ENCODE measurements around the gene QDPR.

DNA sequence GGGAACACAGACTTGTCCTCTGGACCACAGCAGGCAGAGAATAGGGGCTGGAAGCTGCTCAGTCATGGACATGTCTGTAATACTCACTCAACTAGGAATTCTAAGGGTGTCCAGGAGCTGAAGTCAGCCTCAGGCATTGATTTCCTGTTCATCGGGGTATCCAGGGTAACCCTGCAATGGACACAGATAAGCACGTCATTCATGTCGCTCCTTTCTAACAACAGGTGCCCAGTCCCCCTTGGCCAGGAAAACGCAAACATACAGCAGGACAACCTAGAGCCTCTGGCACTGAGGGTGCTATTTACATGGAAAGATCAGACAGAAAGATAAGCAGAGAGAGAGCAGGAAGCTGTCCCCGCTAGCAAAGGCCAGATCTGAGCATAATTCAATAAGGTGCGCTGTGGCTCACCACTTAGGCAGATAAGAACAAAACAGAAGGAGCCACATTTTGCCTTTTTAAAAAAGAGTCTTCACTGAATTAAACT, 21.3 kb downstream of the QDPR start:
- no peak for TF ChIP-seq POLR2A (IDR thresholded peaks at IDR 0.05)
- TF ChIP-seq, protein P1, sequence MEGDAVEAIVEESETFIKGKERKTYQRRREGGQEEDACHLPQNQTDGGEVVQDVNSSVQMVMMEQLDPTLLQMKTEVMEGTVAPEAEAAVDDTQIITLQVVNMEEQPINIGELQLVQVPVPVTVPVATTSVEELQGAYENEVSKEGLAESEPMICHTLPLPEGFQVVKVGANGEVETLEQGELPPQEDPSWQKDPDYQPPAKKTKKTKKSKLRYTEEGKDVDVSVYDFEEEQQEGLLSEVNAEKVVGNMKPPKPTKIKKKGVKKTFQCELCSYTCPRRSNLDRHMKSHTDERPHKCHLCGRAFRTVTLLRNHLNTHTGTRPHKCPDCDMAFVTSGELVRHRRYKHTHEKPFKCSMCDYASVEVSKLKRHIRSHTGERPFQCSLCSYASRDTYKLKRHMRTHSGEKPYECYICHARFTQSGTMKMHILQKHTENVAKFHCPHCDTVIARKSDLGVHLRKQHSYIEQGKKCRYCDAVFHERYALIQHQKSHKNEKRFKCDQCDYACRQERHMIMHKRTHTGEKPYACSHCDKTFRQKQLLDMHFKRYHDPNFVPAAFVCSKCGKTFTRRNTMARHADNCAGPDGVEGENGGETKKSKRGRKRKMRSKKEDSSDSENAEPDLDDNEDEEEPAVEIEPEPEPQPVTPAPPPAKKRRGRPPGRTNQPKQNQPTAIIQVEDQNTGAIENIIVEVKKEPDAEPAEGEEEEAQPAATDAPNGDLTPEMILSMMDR (IDR thresholded peaks at IDR 0.05), result no peak

Data from adrenal gland (tissue), 5 donors.